Neural cell (in vitro differentiated cells): ENCODE results near the gene ANKRD29. TPM values are rescaled to one million over a fixed set of nuclear protein-coding genes. Genes with fewer than 3 reads are reported as not detected.

Experiments used
- H2AFZ ChIP-seq: fragments of 200-600, 300-800 bp; sonication (generic), shearing (Covaris generic); 2 replicates; pipeline ENCODE4 v1.6.0; 2014; ENCODE audit warnings: low read depth, mild to moderate bottlenecking, antibody characterized with exemption, low read length, moderate library complexity
- H3F3A ChIP-seq: fragments of 200-600 bp; shearing (Covaris generic); 2 replicates; pipeline ENCODE4 v1.6.1; 2016; ENCODE audit warnings: mild to moderate bottlenecking, moderate library complexity, mixed read lengths, antibody characterized with exemption, low read length; ENCODE audit not compliant: insufficient read depth, poor library complexity, severe bottlenecking
- H3K27ac ChIP-seq: fragments of 200-600, 300-800 bp; sonication (generic), shearing (Covaris generic); 2 replicates; pipeline ENCODE4 v1.5.1; 2014; ENCODE audit warnings: mild to moderate bottlenecking, low read length, moderate library complexity
- H3K27me3 ChIP-seq: fragments of 300-800, 200-600 bp; sonication (generic), shearing (Covaris generic); 2 replicates; pipeline ENCODE4 v1.6.0; 2014; ENCODE audit warnings: mild to moderate bottlenecking, low read depth, low read length, moderate library complexity; ENCODE audit not compliant: insufficient read depth
- H3K36me3 ChIP-seq: fragments of 300-800, 200-600 bp; sonication (generic), shearing (Covaris generic); 2 replicates; pipeline ENCODE4 v1.5.1; 2014; ENCODE audit warnings: mild to moderate bottlenecking, antibody characterized with exemption, low read length, moderate library complexity; ENCODE audit not compliant: insufficient read depth
- H3K4me2 ChIP-seq: fragments of 300-800, 200-600 bp; sonication (generic), shearing (Covaris generic); 2 replicates; pipeline ENCODE4 v1.6.0; 2014; ENCODE audit warnings: mild to moderate bottlenecking, low read length
- H3K4me3 ChIP-seq: fragments of 300-800, 200-600 bp; sonication (generic), shearing (Covaris generic); 2 replicates; pipeline ENCODE4 v1.5.1; 2014; ENCODE audit warnings: mild to moderate bottlenecking, low read length, moderate library complexity
- H3K79me2 ChIP-seq: fragments of 200-600 bp; shearing (Covaris generic); replicated peaks from 2 replicates; pipeline ENCODE4 v1.6.0; 2014; ENCODE audit warnings: mild to moderate bottlenecking, low read length, moderate library complexity; ENCODE audit not compliant: insufficient read depth
- H3K9ac ChIP-seq: fragments of 300-800, 200-600 bp; sonication (generic), shearing (Covaris generic); 2 replicates; pipeline ENCODE4 v1.6.1; 2016; ENCODE audit warnings: mild to moderate bottlenecking, low read length, mixed read lengths
- H3K9me2 ChIP-seq: fragments of 200-600 bp; shearing (Covaris generic); 2 replicates; pipeline ENCODE4 v1.6.1; 2016; ENCODE audit warnings: mild to moderate bottlenecking, low read length, mixed read lengths; ENCODE audit not compliant: insufficient read depth
- H3K9me3 ChIP-seq: fragments of 200-600, 300-800 bp; sonication (generic), shearing (Covaris generic); 2 replicates; pipeline ENCODE4 v1.6.1; 2016; ENCODE audit warnings: mild to moderate bottlenecking, mixed run types, low read length, moderate library complexity, mixed read lengths
- H4K20me1 ChIP-seq: fragments of 200-600 bp; shearing (Covaris generic); 2 replicates; pipeline ENCODE4 v1.6.1; 2016; ENCODE audit warnings: mild to moderate bottlenecking, mixed run types; ENCODE audit not compliant: insufficient read depth
- EP300 ChIP-seq: fragments of 450-650 bp; conservative IDR thresholded peaks from 2 replicates; pipeline ENCODE4 v1.6.1; 2014; ENCODE audit warnings: antibody characterized with exemption, mild to moderate bottlenecking, moderate library complexity; ENCODE audit not compliant: poor library complexity, severe bottlenecking
- EZH2 ChIP-seq: fragments of 200-600, 300-800 bp; shearing (Covaris generic), sonication (generic); IDR thresholded peaks from 2 replicates; pipeline ENCODE4 v1.6.1; 2014; ENCODE audit warnings: antibody characterized with exemption, low read length, borderline replicate concordance, mild to moderate bottlenecking; ENCODE audit not compliant: insufficient read depth, poor library complexity, severe bottlenecking
- MXI1 ChIP-seq: fragments of 450-650 bp; conservative IDR thresholded peaks from 2 replicates; pipeline ENCODE4 v1.6.1; 2014; ENCODE audit warnings: antibody characterized with exemption, mild to moderate bottlenecking; ENCODE audit not compliant: poor library complexity, severe bottlenecking
- RAD21 ChIP-seq: fragments of 450-650 bp; conservative IDR thresholded peaks from 2 replicates; pipeline ENCODE4 v1.6.1; 2014; ENCODE audit warnings: antibody characterized with exemption, mild to moderate bottlenecking, moderate library complexity
- SMC3 ChIP-seq: fragments of 450-650 bp; conservative IDR thresholded peaks from 2 replicates; pipeline ENCODE4 v1.6.1; 2014; ENCODE audit warnings: antibody characterized with exemption, mild to moderate bottlenecking, moderate library complexity; ENCODE audit not compliant: poor library complexity
- TAF1 ChIP-seq: IDR thresholded peaks from 2 replicates; pipeline ENCODE4 v1.6.1; 2012; ENCODE audit warnings: low read depth
- polyA plus RNA-seq: library from polyadenylated mRNA; depleted of rRNA; stranded (reverse); fragments of >200 nt; gene quantifications from 2 replicates; pipeline ENCODE4 v1.2.3, GENCODE V29; 2014
- TF ChIP-seq, protein P1 (sequence below): IDR thresholded peaks from 2 replicates; pipeline ENCODE4 v1.6.1; 2012; ENCODE audit warnings: borderline replicate concordance
- TF ChIP-seq, protein P2 (sequence below): fragments of 450-650 bp; IDR thresholded peaks from 2 replicates; pipeline ENCODE4 v1.5.1; 2014; ENCODE audit warnings: antibody characterized with exemption, mild to moderate bottlenecking, moderate library complexity; ENCODE audit not compliant: poor library complexity, severe bottlenecking

Gene ANKRD29
- polyA plus RNA-seq, 1 donor from 2014 or later, result 4.9 TPM

DNA sequence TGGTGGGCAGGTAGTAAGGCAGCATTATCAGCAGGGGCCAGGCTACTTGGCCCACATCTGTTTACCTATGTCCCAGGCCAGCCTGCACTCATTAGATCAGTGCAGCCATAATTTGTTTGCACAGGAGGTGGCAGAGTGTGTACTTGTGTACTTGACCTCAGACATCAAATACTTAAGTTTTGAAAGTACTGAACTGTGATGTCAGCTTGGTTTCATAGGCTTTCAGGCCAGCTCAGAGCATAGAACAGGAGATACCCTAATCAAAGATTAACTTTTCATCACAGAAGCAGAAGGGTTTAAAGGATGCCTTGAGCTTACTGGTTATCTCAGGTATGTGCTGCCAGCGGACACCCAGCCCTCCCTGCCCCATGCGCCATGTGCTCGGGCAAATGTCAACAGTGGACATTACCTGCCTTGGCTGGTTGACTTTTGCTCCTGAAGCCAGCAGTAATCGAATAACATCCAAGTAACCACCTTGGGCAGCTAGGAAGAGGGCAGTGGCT, 33.2 kb downstream of the ANKRD29 start:
- TF ChIP-seq RAD21 (no peak), TAF1 (no peak), EP300 (no peak), SMC3 (no peak), MXI1 (no peak), EZH2 (no peak)
- TF ChIP-seq, protein P1, sequence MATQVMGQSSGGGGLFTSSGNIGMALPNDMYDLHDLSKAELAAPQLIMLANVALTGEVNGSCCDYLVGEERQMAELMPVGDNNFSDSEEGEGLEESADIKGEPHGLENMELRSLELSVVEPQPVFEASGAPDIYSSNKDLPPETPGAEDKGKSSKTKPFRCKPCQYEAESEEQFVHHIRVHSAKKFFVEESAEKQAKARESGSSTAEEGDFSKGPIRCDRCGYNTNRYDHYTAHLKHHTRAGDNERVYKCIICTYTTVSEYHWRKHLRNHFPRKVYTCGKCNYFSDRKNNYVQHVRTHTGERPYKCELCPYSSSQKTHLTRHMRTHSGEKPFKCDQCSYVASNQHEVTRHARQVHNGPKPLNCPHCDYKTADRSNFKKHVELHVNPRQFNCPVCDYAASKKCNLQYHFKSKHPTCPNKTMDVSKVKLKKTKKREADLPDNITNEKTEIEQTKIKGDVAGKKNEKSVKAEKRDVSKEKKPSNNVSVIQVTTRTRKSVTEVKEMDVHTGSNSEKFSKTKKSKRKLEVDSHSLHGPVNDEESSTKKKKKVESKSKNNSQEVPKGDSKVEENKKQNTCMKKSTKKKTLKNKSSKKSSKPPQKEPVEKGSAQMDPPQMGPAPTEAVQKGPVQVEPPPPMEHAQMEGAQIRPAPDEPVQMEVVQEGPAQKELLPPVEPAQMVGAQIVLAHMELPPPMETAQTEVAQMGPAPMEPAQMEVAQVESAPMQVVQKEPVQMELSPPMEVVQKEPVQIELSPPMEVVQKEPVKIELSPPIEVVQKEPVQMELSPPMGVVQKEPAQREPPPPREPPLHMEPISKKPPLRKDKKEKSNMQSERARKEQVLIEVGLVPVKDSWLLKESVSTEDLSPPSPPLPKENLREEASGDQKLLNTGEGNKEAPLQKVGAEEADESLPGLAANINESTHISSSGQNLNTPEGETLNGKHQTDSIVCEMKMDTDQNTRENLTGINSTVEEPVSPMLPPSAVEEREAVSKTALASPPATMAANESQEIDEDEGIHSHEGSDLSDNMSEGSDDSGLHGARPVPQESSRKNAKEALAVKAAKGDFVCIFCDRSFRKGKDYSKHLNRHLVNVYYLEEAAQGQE, result no peak
- TF ChIP-seq, protein P2, sequence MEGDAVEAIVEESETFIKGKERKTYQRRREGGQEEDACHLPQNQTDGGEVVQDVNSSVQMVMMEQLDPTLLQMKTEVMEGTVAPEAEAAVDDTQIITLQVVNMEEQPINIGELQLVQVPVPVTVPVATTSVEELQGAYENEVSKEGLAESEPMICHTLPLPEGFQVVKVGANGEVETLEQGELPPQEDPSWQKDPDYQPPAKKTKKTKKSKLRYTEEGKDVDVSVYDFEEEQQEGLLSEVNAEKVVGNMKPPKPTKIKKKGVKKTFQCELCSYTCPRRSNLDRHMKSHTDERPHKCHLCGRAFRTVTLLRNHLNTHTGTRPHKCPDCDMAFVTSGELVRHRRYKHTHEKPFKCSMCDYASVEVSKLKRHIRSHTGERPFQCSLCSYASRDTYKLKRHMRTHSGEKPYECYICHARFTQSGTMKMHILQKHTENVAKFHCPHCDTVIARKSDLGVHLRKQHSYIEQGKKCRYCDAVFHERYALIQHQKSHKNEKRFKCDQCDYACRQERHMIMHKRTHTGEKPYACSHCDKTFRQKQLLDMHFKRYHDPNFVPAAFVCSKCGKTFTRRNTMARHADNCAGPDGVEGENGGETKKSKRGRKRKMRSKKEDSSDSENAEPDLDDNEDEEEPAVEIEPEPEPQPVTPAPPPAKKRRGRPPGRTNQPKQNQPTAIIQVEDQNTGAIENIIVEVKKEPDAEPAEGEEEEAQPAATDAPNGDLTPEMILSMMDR, result no peak
- H3K4me3 ChIP-seq, result no peak overlapping the region

DNA sequence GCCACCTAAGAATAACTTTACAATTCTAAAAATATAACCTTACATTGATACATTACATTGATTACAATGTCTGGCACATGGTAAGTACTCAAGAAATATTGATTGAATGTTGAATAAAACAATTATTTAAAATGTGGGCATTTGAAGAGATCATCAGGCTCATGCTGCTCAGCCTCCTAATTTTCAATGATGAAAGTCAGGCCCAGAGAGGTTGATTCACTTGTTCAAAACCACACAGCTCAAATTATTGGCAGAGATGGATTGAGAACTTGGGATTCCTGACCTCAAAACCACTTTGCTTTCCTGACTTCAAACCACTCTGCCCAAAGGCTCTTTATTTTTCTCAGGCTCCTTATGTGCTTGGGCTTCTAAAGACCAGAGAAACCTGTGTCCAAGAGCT, 34.7 kb downstream of the ANKRD29 start:
- no peak overlapping the region for H3K4me2 ChIP-seq

More for the DNA sequence above, 33.2 kb downstream of the ANKRD29 start:
- Histone ChIP-seq H3K79me2 (no peaks in the 10 kb centered on the region), H3K27ac (no peak overlapping the region), H3F3A (no peaks in the 10 kb centered on the region), H3K9me2 (no peaks in the 10 kb centered on the region), H3K4me2 (no peak overlapping the region), H3K9ac (no peak overlapping the region), H3K27me3 (no peaks in the 10 kb centered on the region), H3K36me3 (no peaks in the 10 kb centered on the region), H4K20me1 (no peaks in the 10 kb centered on the region), H2AFZ (no peak overlapping the region), H3K9me3 (no peaks in the 10 kb centered on the region)

More for the DNA sequence above, 34.7 kb downstream of the ANKRD29 start:
- H3K27me3 ChIP-seq, result no peaks in the 10 kb centered on the region
- no peaks in the 10 kb centered on the region for H3K9me3 ChIP-seq
- no peaks in the 10 kb centered on the region for H4K20me1 ChIP-seq
- no peak overlapping the region for H3K4me3 ChIP-seq
- H3F3A ChIP-seq, result no peaks in the 10 kb centered on the region
- H3K9ac ChIP-seq, result no peak overlapping the region
- H3K9me2 ChIP-seq, result no peaks in the 10 kb centered on the region
- H3K27ac ChIP-seq, result no peak overlapping the region
- no peak overlapping the region for H2AFZ ChIP-seq
- H3K79me2 ChIP-seq, result no peaks in the 10 kb centered on the region
- TF ChIP-seq, protein P1, result no peak
- no peak for TF ChIP-seq RAD21
- TF ChIP-seq, protein P2, result no peak
- TF ChIP-seq SMC3, result no peak
- no peak for TF ChIP-seq MXI1
- TF ChIP-seq EP300, result no peak
- no peaks in the 10 kb centered on the region for H3K36me3 ChIP-seq
